GM12878 (cell line): ENCODE results near the gene MYBBP1A. TPM values are rescaled to one million over a fixed set of nuclear protein-coding genes. Genes with fewer than 3 reads are reported as not detected.

Experiments
- ATAC-seq: fragments of 200-7000 bp; cut with Tn5 transposase; 3 replicates; pipeline ENCODE4 v1.9.1; 2020; ENCODE audit warnings: mild to moderate bottlenecking, moderate library complexity
- BruUV-seq: library from RNA; stranded (reverse); fragments of 400-500 nt; replicated peaks from 2 replicates; lab custom pipeline; 2021; lab: Mats Ljungman, UMichigan
- CTCF ChIA-PET: fragments of 300-600 bp; sonication (Branson Sonifier 250); formaldehyde crosslinking; extraction: SDS; loops from one replicate; lab custom pipeline; 2021; ENCODE audit warnings: inconsistent platforms; lab: Yijun Ruan, JAX
- POLR2A ChIA-PET: fragments of 350-600 bp; formaldehyde crosslinking; extraction: SDS; loops from one replicate; lab custom pipeline; 2021; ENCODE audit warnings: inconsistent platforms; lab: Charles Lee
- RAD21 ChIA-PET: fragments of 300-600 bp; sonication (Branson Sonifier 250); formaldehyde crosslinking; loops from one replicate; lab custom pipeline; 2023; ENCODE audit warnings: antibody characterized with exemption; ENCODE audit not compliant: unreplicated experiment; lab: Charles Lee
- SMC1A ChIA-PET: fragments of 300-600 bp; sonication (Branson Sonifier 250); formaldehyde crosslinking; loops from one replicate; lab custom pipeline; 2023; ENCODE audit not compliant: unreplicated experiment, uncharacterized antibody; lab: Charles Lee
- DNase-seq: peaks from one replicate; pipeline ENCODE4 v3.0.0-alpha.2; 2011; ENCODE audit warnings: low read depth, low spot score
- FAIRE-seq: peaks from 3 replicates; lab custom pipeline; 2011; peaks lifted over from hg19 to GRCh38; lab: Jason Lieb, UNC
- H2AFZ ChIP-seq: 2 replicates; pipeline ENCODE4 v1.6.0; 2011; ENCODE audit warnings: low read depth, low read length, control low read depth; ENCODE audit not compliant: control insufficient read depth
- H3K27ac ChIP-seq: 2 replicates; pipeline ENCODE4 v1.5.1; 2011; ENCODE audit warnings: control low read depth; ENCODE audit not compliant: control insufficient read depth, insufficient read depth
- H3K27me3 ChIP-seq, 2 experiments: replicated peaks in 1 of 2; 2 replicates each; pipeline versions ENCODE4 v1.6.0 to v1.6.1; 2011; ENCODE audit warnings: low read length in 1 of 2; ENCODE audit not compliant: control insufficient read depth in 2 of 2, insufficient read depth in 2 of 2
- H3K36me3 ChIP-seq, 2 experiments: 2 replicates each; pipeline ENCODE4 v1.5.1; 2011; ENCODE audit warnings: low read length in 1 of 2; ENCODE audit not compliant: control insufficient read depth in 2 of 2, insufficient read depth in 2 of 2
- H3K4me1 ChIP-seq: 2 replicates; pipeline ENCODE4 v1.6.1; 2011; ENCODE audit warnings: mild to moderate bottlenecking, low read length, moderate library complexity, mixed read lengths; ENCODE audit not compliant: control insufficient read depth, insufficient read depth
- H3K4me2 ChIP-seq: 2 replicates; pipeline ENCODE4 v1.6.0; 2011; ENCODE audit warnings: control low read depth; ENCODE audit not compliant: control insufficient read depth, insufficient read depth
- H3K4me3 ChIP-seq: fragments of 200-600 bp; sonication (generic); 2 replicates; pipeline ENCODE4 v1.5.1; 2016
- H3K79me2 ChIP-seq: 2 replicates; pipeline ENCODE4 v1.6.0; 2011; ENCODE audit warnings: low read length; ENCODE audit not compliant: control insufficient read depth, insufficient read depth
- H3K9ac ChIP-seq: 2 replicates; pipeline ENCODE4 v1.8.0; 2011; ENCODE audit warnings: low read length, control low read depth, mixed read lengths; ENCODE audit not compliant: control insufficient read depth, insufficient read depth
- H3K9me3 ChIP-seq: replicated peaks from 3 replicates; pipeline ENCODE4 v1.5.1; 2011; ENCODE audit warnings: mild to moderate bottlenecking, low read length; ENCODE audit not compliant: control insufficient read depth, insufficient read depth
- H4K20me1 ChIP-seq: 2 replicates; pipeline ENCODE4 v1.6.0; 2011; ENCODE audit not compliant: control insufficient read depth, insufficient read depth
- DPF2 ChIP-seq: fragments of 450-650 bp; IDR thresholded peaks from 2 replicates; pipeline ENCODE4 v1.6.1; 2017; ENCODE audit warnings: mild to moderate bottlenecking
- KAT2A ChIP-seq: conservative IDR thresholded peaks from 2 replicates; pipeline ENCODE4 v1.6.1; 2011; ENCODE audit warnings: low read depth, low read length; ENCODE audit not compliant: control insufficient read depth
- MYC ChIP-seq: IDR thresholded peaks from 2 replicates; pipeline ENCODE4 v1.6.1; 2011; ENCODE audit warnings: mild to moderate bottlenecking, low read length, moderate library complexity, inconsistent platforms; ENCODE audit not compliant: insufficient read depth, insufficient replicate concordance, insufficient read length, severe bottlenecking
- PML ChIP-seq: IDR thresholded peaks from 2 replicates; pipeline ENCODE4 v1.6.1; 2012; ENCODE audit warnings: low read length, inconsistent platforms
- RB1 ChIP-seq: fragments of 450-650 bp; formaldehyde crosslinking; IDR thresholded peaks from 2 replicates; pipeline ENCODE4 v1.6.1; 2017; ENCODE audit warnings: mild to moderate bottlenecking, borderline replicate concordance
- SIX5 ChIP-seq: IDR thresholded peaks from 2 replicates; pipeline ENCODE4 v1.6.1; 2011; ENCODE audit warnings: mild to moderate bottlenecking, low read depth, low read length, moderate library complexity; ENCODE audit not compliant: severe bottlenecking
- SKIL ChIP-seq: fragments of 450-650 bp; IDR thresholded peaks from 2 replicates; pipeline ENCODE4 v1.6.1; 2017; ENCODE audit warnings: mild to moderate bottlenecking, low read depth, inconsistent platforms; ENCODE audit not compliant: poor library complexity, severe bottlenecking
- SMAD1 ChIP-seq: fragments of 450-650 bp; IDR thresholded peaks from 2 replicates; pipeline ENCODE4 v1.6.1; 2018; ENCODE audit warnings: mild to moderate bottlenecking, low read depth; ENCODE audit not compliant: partially characterized antibody
- STAT1 ChIP-seq: fragments of 450-650 bp; conservative IDR thresholded peaks from 2 replicates; pipeline ENCODE4 v1.6.1; 2014; ENCODE audit warnings: antibody characterized with exemption, mild to moderate bottlenecking
- ZBTB4 ChIP-seq: fragments of 450-650 bp; formaldehyde crosslinking; IDR thresholded peaks from 2 replicates; pipeline ENCODE4 v1.4.0; 2022; ENCODE audit warnings: mild to moderate bottlenecking, moderate library complexity
- ZNF217 ChIP-seq: fragments of 450-650 bp; IDR thresholded peaks from 2 replicates; pipeline ENCODE4 v1.6.1; 2017; ENCODE audit warnings: antibody characterized with exemption, mild to moderate bottlenecking
- whole genome bisulfite sequencing: methylation state at CpG from one replicate; pipeline ENCODE4 v1.1.6; 2016; ENCODE audit warnings: low lambda C conversion rate; ENCODE audit not compliant: insufficient replicate concordance, insufficient coverage; ENCODE audit errors: missing lambda C conversion rate; 5-methylcytosine and 5-hydroxymethylcytosine counted together
- in situ Hi-C: fragments of 300-500 bp; cut with MboI; formaldehyde crosslinking; loops from 9 replicates; pipeline ENCODE4 v1.14.3; 2018; ENCODE audit warnings: mixed read lengths
- intact Hi-C: fragments of 100-400 bp; cut with micrococcal nuclease; formaldehyde crosslinking; loops from one replicate; pipeline ENCODE4 v1.14.2; 2022; ENCODE audit not compliant: unreplicated experiment
- polyA plus RNA-seq, 11 experiments: library from polyadenylated mRNA; depleted of rRNA in 4 of 11; unstranded in 6 of 11; stranded (reverse) in 5 of 11; fragments of >200 nt; fragmentation: Nextera tagmentation in 4 of 11; fragmentation: Illumina TruSeq in 1 of 11; extraction: Ambion mirVana in 4 of 11; extraction: Trizol in 1 of 11; gene quantifications; 1 replicate in 1 of 11; 2 replicates in 10 of 11; pipeline versions ENCODE4 v1.2.1 to v1.2.3, GENCODE V29; 2011 to 2016; ENCODE audit warnings: inconsistent platforms in 2 of 11, missing spikeins in 2 of 11, low read depth in 1 of 11
- total RNA-seq, 4 experiments: library from RNA; depleted of rRNA in 3 of 4; stranded (reverse); fragments of >200 nt in 3 of 4; fragmentation: Illumina TruSeq in 1 of 4; extraction: Trizol in 1 of 4; gene quantifications; 2 replicates each; pipeline versions ENCODE4 v1.2.1 to v1.2.3, GENCODE V29; 2013 to 2021

The MYBBP1A gene
- total and polyA plus RNA-seq, 10 of the 15 experiments (the other 5 are each of a cell fraction or from before 2014, with no cell fraction given), result 2.5 to 121 (median 71.6) TPM

GRCh38 chr17:4572131-4572530 lies 16.9 kb upstream of the MYBBP1A start:
- FAIRE-seq, result no peak
- SMC1A ChIA-PET, result interaction anchor here (2.0 kb wide), 1 partner anchor 53 kb away, joined by 5 read pairs; no protein-coding TSS in a partner anchor

GRCh38 chr17:4569591-4569990 lies 14.4 kb upstream of the MYBBP1A start:
- in situ Hi-C loops, result loop anchor here (5.0 kb wide), 1 partner anchor 53 kb away; no protein-coding TSS in a partner anchor
- no peaks in the 10 kb centered on the region for H3K36me3 ChIP-seq
- no peak overlapping the region for H3K27ac ChIP-seq
- ChIA-PET CTCF (interaction anchor here (1.0 to 6.3 kb wide), 4 partner anchors 14 to 149 kb away, joined by 3 to 135 read pairs (median 32); partner anchors contain the start of gene MYBBP1A), SMC1A (interaction anchor here (1.5 kb wide), 1 partner anchor 149 kb away, joined by 3 read pairs; no protein-coding TSS in a partner anchor), POLR2A (no interaction called here), RAD21 (no interaction called here)
- H3K4me2 ChIP-seq, result no peak overlapping the region
- intact Hi-C loops, result loop anchor here (10.0 kb wide), 1 partner anchor 145 kb away; no protein-coding TSS in a partner anchor
- no peak overlapping the region for H2AFZ ChIP-seq
- no peaks in the 10 kb centered on the region for H3K27me3 ChIP-seq
- H3K79me2 ChIP-seq, result no peaks in the 10 kb centered on the region
- DNase-seq, result no peak
- no peak for ATAC-seq
- no peak overlapping the region for H3K9ac ChIP-seq
- 90% methylated on average over 1 of the region's 1 CpG for WGBS
- H3K4me1 ChIP-seq, result peaks cover 6% of the 10 kb centered on the region; the same call in 1 of the 2 replicates
- no peak for FAIRE-seq
- H4K20me1 ChIP-seq, result no peaks in the 10 kb centered on the region
- H3K9me3 ChIP-seq, result no peaks in the 10 kb centered on the region
- H3K4me3 ChIP-seq, result no peak overlapping the region
- BruUV-seq, result no TSS peak
- TF ChIP-seq SIX5 (no peak), STAT1 (no peak), SKIL (no peak), ZNF217 (no peak), PML (no peak), ZBTB4 (CRISPR knock-in tag) (no peak), KAT2A (no peak), DPF2 (no peak), RB1 (no peak)

More at GRCh38 chr17:4572131-4572530, 16.9 kb upstream of the MYBBP1A start:
- Histone ChIP-seq H3K4me2 (no peak overlapping the region), H3K9ac (no peak overlapping the region), H3K27me3 (no peaks in the 10 kb centered on the region; a peak in 1 of 4 replicates), H3K27ac (no peak overlapping the region), H3K79me2 (no peaks in the 10 kb centered on the region), H4K20me1 (no peaks in the 10 kb centered on the region), H3K9me3 (no peaks in the 10 kb centered on the region), H3K4me3 (no peak overlapping the region), H2AFZ (no peak overlapping the region), H3K36me3 (no peaks in the 10 kb centered on the region), H3K4me1 (peaks cover 6% of the 10 kb centered on the region; the same call in 1 of the 2 replicates)
- 15% methylated on average over 9 of the region's 9 CpGs for WGBS
- TF ChIP-seq MYC (no peak), SMAD1 (no peak)
- no peak for DNase-seq
- in situ Hi-C loops (no loop called here), intact Hi-C loops (no loop called here)
- ATAC-seq, result no peak
- no TSS peak for BruUV-seq
- CTCF ChIA-PET, result interaction anchor here (0.6 to 1.4 kb wide), 2 partner anchors 11 to 1838 kb away, joined by 3 read pairs; no protein-coding TSS in a partner anchor
- POLR2A ChIA-PET, result no interaction called here
- RAD21 ChIA-PET, result no interaction called here
